ENCODE data around the gene STARD5.

STARD5 gene

GRCh38 chr15:81326466-81327212 is 2.7 kb upstream of the STARD5 start:
- Histone ChIP-seq H3K27ac (ENCODE audit: insufficient read depth in 1 of 2, low read depth in 1 of 2, low read length in 2 of 2, poor library complexity in 1 of 2, severe bottlenecking in 2 of 2) (no peak overlapping the region), H3K27me3 (replicated peaks in 2 of 5; ENCODE audit: control insufficient read depth in 4 of 5, insufficient read depth in 5 of 5, low read length in 4 of 5) (no peaks in the 10 kb centered on the region), H3K4me1 (ENCODE audit: control extremely low read depth in 1 of 4, control insufficient read depth in 4 of 4, insufficient read depth in 4 of 4, low read length in 3 of 4) (peaks cover 4 to 31% (median 28%) of the 10 kb centered on the region in 4 experiments), H3K4me3 (ENCODE audit: control insufficient read depth in 1 of 7, extremely low read depth in 1 of 7, insufficient read depth in 4 of 7, low read depth in 2 of 7, low read length in 6 of 7) (no peak overlapping the region), H3K36me3 (ENCODE audit: control insufficient read depth in 4 of 4, insufficient read depth in 4 of 4, low read length in 3 of 4) (peaks cover 0 to 5% (median 0%) of the 10 kb centered on the region in 4 experiments), H3K9me3 (ENCODE audit: control extremely low read depth in 1 of 5, control insufficient read depth in 4 of 5, insufficient read depth in 2 of 5, low read depth in 1 of 5, low read length in 4 of 5) (no peaks in the 10 kb centered on the region)
- ChIA-PET CTCF (interaction anchor here (0.6 to 3.2 kb wide), 11 partner anchors 9 to 84 kb away, joined by 3 to 11 read pairs (median 3); no protein-coding TSS in a partner anchor), POLR2A (interaction anchor here (0.5 kb wide), 1 partner anchor 9 kb away, joined by 5 read pairs; no protein-coding TSS in a partner anchor)
- DNase-seq, result no peak
- WGBS (ENCODE audit: insufficient coverage), result 94% methylated on average over 5 of the region's 7 CpGs

- H3K27me3 ChIP-seq (replicated peaks in 2 of 5; ENCODE audit: control insufficient read depth in 4 of 5, insufficient read depth in 5 of 5, low read length in 4 of 5), result no peaks in the 10 kb centered on the region
- no peak overlapping the region for H3K27ac ChIP-seq (ENCODE audit: insufficient read depth in 1 of 2, low read depth in 1 of 2, low read length in 2 of 2, poor library complexity in 1 of 2, severe bottlenecking in 2 of 2)
- H3K9me3 ChIP-seq (ENCODE audit: control extremely low read depth in 1 of 5, control insufficient read depth in 4 of 5, insufficient read depth in 2 of 5, low read depth in 1 of 5, low read length in 4 of 5), result no peaks in the 10 kb centered on the region
- WGBS (ENCODE audit: insufficient coverage), result 18% methylated on average over 3 of the region's 4 CpGs
- peak in 1 of 3 donors; percentile 45 for DNase-seq
- peaks cover 4 to 21% (median 21%) of the 10 kb centered on the region in 4 experiments for H3K4me1 ChIP-seq (ENCODE audit: control extremely low read depth in 1 of 4, control insufficient read depth in 4 of 4, insufficient read depth in 4 of 4, low read length in 3 of 4)
- H3K36me3 ChIP-seq (ENCODE audit: control insufficient read depth in 4 of 4, insufficient read depth in 4 of 4, low read length in 3 of 4), result peaks cover 0 to 27% (median 14%) of the 10 kb centered on the region in 4 experiments
- POLR2A ChIA-PET, result interaction anchor here (0.6 to 1.0 kb wide), 4 partner anchors 12 to 36 kb away, joined by 3 to 4 read pairs (median 3); no protein-coding TSS in a partner anchor
- CTCF ChIA-PET, result interaction anchor here (1.0 to 2.8 kb wide), 4 partner anchors 10 to 48 kb away, joined by 3 to 8 read pairs (median 4); no protein-coding TSS in a partner anchor
- H3K4me3 ChIP-seq (ENCODE audit: control insufficient read depth in 1 of 7, extremely low read depth in 1 of 7, insufficient read depth in 4 of 7, low read depth in 2 of 7, low read length in 6 of 7), result peak overlapping the region; percentile 80 to 90 (median 89)
These were observed 390 bp downstream of the STARD5 start for GRCh38 chr15:81323559-81323943.

GRCh38 chr15:81322676-81323253 is 1.2 kb downstream of the STARD5 start:
- Histone ChIP-seq H3K27ac (ENCODE audit: insufficient read depth in 1 of 2, low read depth in 1 of 2, low read length in 2 of 2, poor library complexity in 1 of 2, severe bottlenecking in 2 of 2) (no peak overlapping the region), H3K4me3 (ENCODE audit: control insufficient read depth in 1 of 7, extremely low read depth in 1 of 7, insufficient read depth in 4 of 7, low read depth in 2 of 7, low read length in 6 of 7) (peak overlapping the region in 3 of 7 experiments; percentile 16 to 41 (median 37)), H3K9me3 (ENCODE audit: control extremely low read depth in 1 of 5, control insufficient read depth in 4 of 5, insufficient read depth in 2 of 5, low read depth in 1 of 5, low read length in 4 of 5) (no peaks in the 10 kb centered on the region), H3K36me3 (ENCODE audit: control insufficient read depth in 4 of 4, insufficient read depth in 4 of 4, low read length in 3 of 4) (peaks cover 0 to 35% (median 18%) of the 10 kb centered on the region in 4 experiments), H3K27me3 (replicated peaks in 2 of 5; ENCODE audit: control insufficient read depth in 4 of 5, insufficient read depth in 5 of 5, low read length in 4 of 5) (no peaks in the 10 kb centered on the region), H3K4me1 (ENCODE audit: control extremely low read depth in 1 of 4, control insufficient read depth in 4 of 4, insufficient read depth in 4 of 4, low read length in 3 of 4) (peaks cover 4 to 21% (median 21%) of the 10 kb centered on the region in 4 experiments)
- POLR2A ChIA-PET, result interaction anchor here (1.0 kb wide), 1 partner anchor 35 kb away, joined by 4 read pairs; no protein-coding TSS in a partner anchor
- WGBS (ENCODE audit: insufficient coverage), result 68% methylated on average over 4 of the region's 6 CpGs
- CTCF ChIA-PET, result interaction anchor here (0.8 to 2.8 kb wide), 3 partner anchors 11 to 43 kb away, joined by 3 to 8 read pairs (median 6); no protein-coding TSS in a partner anchor
- peak in 1 of 3 donors; percentile 31 for DNase-seq

- WGBS (ENCODE audit: insufficient coverage), result 100% methylated on average over 1 of the region's 1 CpG
- Histone ChIP-seq H3K9me3 (ENCODE audit: control extremely low read depth in 1 of 5, control insufficient read depth in 4 of 5, insufficient read depth in 2 of 5, low read depth in 1 of 5, low read length in 4 of 5) (no peaks in the 10 kb centered on the region), H3K27ac (ENCODE audit: insufficient read depth in 1 of 2, low read depth in 1 of 2, low read length in 2 of 2, poor library complexity in 1 of 2, severe bottlenecking in 2 of 2) (no peak overlapping the region), H3K4me3 (ENCODE audit: control insufficient read depth in 1 of 7, extremely low read depth in 1 of 7, insufficient read depth in 4 of 7, low read depth in 2 of 7, low read length in 6 of 7) (no peak overlapping the region), H3K4me1 (ENCODE audit: control extremely low read depth in 1 of 4, control insufficient read depth in 4 of 4, insufficient read depth in 4 of 4, low read length in 3 of 4) (peaks cover 2 to 21% (median 21%) of the 10 kb centered on the region in 4 experiments), H3K36me3 (ENCODE audit: control insufficient read depth in 4 of 4, insufficient read depth in 4 of 4, low read length in 3 of 4) (peaks cover 0 to 43% (median 25%) of the 10 kb centered on the region in 4 experiments), H3K27me3 (replicated peaks in 2 of 5; ENCODE audit: control insufficient read depth in 4 of 5, insufficient read depth in 5 of 5, low read length in 4 of 5) (no peaks in the 10 kb centered on the region)
- DNase-seq, result no peak
- POLR2A ChIA-PET, result no interaction called here
- CTCF ChIA-PET, result interaction anchor here (1.6 to 2.8 kb wide), 2 partner anchors 10 to 26 kb away, joined by 6 to 8 read pairs; no protein-coding TSS in a partner anchor
These were observed 2.3 kb downstream of the STARD5 start for GRCh38 chr15:81321667-81322066.

- DNase-seq, result no peak
- Histone ChIP-seq H3K4me1 (ENCODE audit: control extremely low read depth in 1 of 4, control insufficient read depth in 4 of 4, insufficient read depth in 4 of 4, low read length in 3 of 4) (peaks cover 3 to 14% (median 11%) of the 10 kb centered on the region in 4 experiments), H3K4me3 (ENCODE audit: control insufficient read depth in 1 of 7, extremely low read depth in 1 of 7, insufficient read depth in 4 of 7, low read depth in 2 of 7, low read length in 6 of 7) (no peak overlapping the region), H3K36me3 (ENCODE audit: control insufficient read depth in 4 of 4, insufficient read depth in 4 of 4, low read length in 3 of 4) (peaks cover 0 to 65% (median 44%) of the 10 kb centered on the region in 4 experiments), H3K27ac (ENCODE audit: insufficient read depth in 1 of 2, low read depth in 1 of 2, low read length in 2 of 2, poor library complexity in 1 of 2, severe bottlenecking in 2 of 2) (no peak overlapping the region), H3K27me3 (replicated peaks in 2 of 5; ENCODE audit: control insufficient read depth in 4 of 5, insufficient read depth in 5 of 5, low read length in 4 of 5) (no peaks in the 10 kb centered on the region), H3K9me3 (ENCODE audit: control extremely low read depth in 1 of 5, control insufficient read depth in 4 of 5, insufficient read depth in 2 of 5, low read depth in 1 of 5, low read length in 4 of 5) (no peaks in the 10 kb centered on the region)
- 100% methylated on average over 3 of the region's 6 CpGs for whole genome bisulfite sequencing (ENCODE audit: insufficient coverage)
- ChIA-PET CTCF (no interaction called here), POLR2A (interaction anchor here (0.7 kb wide), 1 partner anchor 9 kb away, joined by 5 read pairs; no protein-coding TSS in a partner anchor)
These were observed 6.3 kb downstream of the STARD5 start for GRCh38 chr15:81317642-81318017.

- POLR2A ChIA-PET, result no interaction called here
- H3K27me3 ChIP-seq (replicated peaks in 2 of 5; ENCODE audit: control insufficient read depth in 4 of 5, insufficient read depth in 5 of 5, low read length in 4 of 5), result no peaks in the 10 kb centered on the region
- no peak for DNase-seq
- H3K4me1 ChIP-seq (ENCODE audit: control extremely low read depth in 1 of 4, control insufficient read depth in 4 of 4, insufficient read depth in 4 of 4, low read length in 3 of 4), result peaks cover 17 to 23% (median 21%) of the 10 kb centered on the region in 4 experiments
- CTCF ChIA-PET, result no interaction called here
- no peaks in the 10 kb centered on the region for H3K9me3 ChIP-seq (ENCODE audit: control extremely low read depth in 1 of 5, control insufficient read depth in 4 of 5, insufficient read depth in 2 of 5, low read depth in 1 of 5, low read length in 4 of 5)
- H3K27ac ChIP-seq (ENCODE audit: insufficient read depth in 1 of 2, low read depth in 1 of 2, low read length in 2 of 2, poor library complexity in 1 of 2, severe bottlenecking in 2 of 2), result peak overlapping the region in 1 of 2 experiments; percentile 29
- H3K36me3 ChIP-seq (ENCODE audit: control insufficient read depth in 4 of 4, insufficient read depth in 4 of 4, low read length in 3 of 4), result peaks cover 0 to 60% (median 44%) of the 10 kb centered on the region in 4 experiments
- 90% methylated on average over 2 of the region's 3 CpGs for WGBS (ENCODE audit: insufficient coverage)
- no peak overlapping the region for H3K4me3 ChIP-seq (ENCODE audit: control insufficient read depth in 1 of 7, extremely low read depth in 1 of 7, insufficient read depth in 4 of 7, low read depth in 2 of 7, low read length in 6 of 7)
These were observed 7.7 kb downstream of the STARD5 start for GRCh38 chr15:81316267-81316666.
